HG03520 (cell line): ENCODE results near the gene SELENOV.

Experiments
- ATAC-seq: cut with Tn5 transposase; IDR thresholded peaks from one replicate; pipeline ENCODE4 v1.9.1; 2021; ENCODE audit warnings: mild to moderate bottlenecking, moderate library complexity; ENCODE audit not compliant: unreplicated experiment

SELENOV gene

GRCh38 chr19:39492788-39493187 is 22.2 kb upstream of the SELENOV start:
- no peak for ATAC-seq

GRCh38 chr19:39494661-39495060 is 20.3 kb upstream of the SELENOV start:
- ATAC-seq: no peak

- no peak for ATAC-seq
These were observed 18.9 kb upstream of the SELENOV start for GRCh38 chr19:39496063-39496462.

GRCh38 chr19:39497701-39497995 is 17.3 kb upstream of the SELENOV start:
- ATAC-seq: no peak

GRCh38 chr19:39497996-39498797 is 16.7 kb upstream of the SELENOV start:
- no peak for ATAC-seq

GRCh38 chr19:39498798-39499642 is 15.9 kb upstream of the SELENOV start, which contains the start of gene DLL3:
Gene DLL3 (plus strand): TSS chr19:39498947. CDS start chr19:39498975, 28 bp downstream.
- no peak for ATAC-seq

GRCh38 chr19:39499932-39500331 is 15.0 kb upstream of the SELENOV start:
- no peak for ATAC-seq

- no peak for ATAC-seq
These were observed 14.4 kb upstream of the SELENOV start for GRCh38 chr19:39500543-39500942.

GRCh38 chr19:39501340-39501739 is 13.6 kb upstream of the SELENOV start:
- ATAC-seq: no peak

- ATAC-seq: no peak
These were observed 12.1 kb upstream of the SELENOV start for GRCh38 chr19:39502640-39503417.

- ATAC-seq: no peak
These were observed 8.4 kb upstream of the SELENOV start for GRCh38 chr19:39506598-39506943.

- no peak for ATAC-seq
These were observed 7.8 kb upstream of the SELENOV start for GRCh38 chr19:39506944-39507714.

GRCh38 chr19:39507715-39508364 is 7.1 kb upstream of the SELENOV start:
- ATAC-seq: no peak

GRCh38 chr19:39508629-39509028 is 6.3 kb upstream of the SELENOV start:
- no peak for ATAC-seq

GRCh38 chr19:39509233-39509632 is 5.7 kb upstream of the SELENOV start:
- ATAC-seq: no peak

GRCh38 chr19:39512988-39513387 is 2.0 kb upstream of the SELENOV start:
- ATAC-seq: no peak

GRCh38 chr19:39515551-39516191 is 732 bp downstream of the SELENOV start:
- ATAC-seq: no peak

GRCh38 chr19:39516270-39516669 is 1.3 kb downstream of the SELENOV start:
- ATAC-seq: no peak

GRCh38 chr19:39517432-39517831 is 2.5 kb downstream of the SELENOV start:
- no peak for ATAC-seq

GRCh38 chr19:39518458-39518857 is 3.5 kb downstream of the SELENOV start:
- ATAC-seq: no peak
